MG63 (cell line): ENCODE results near the gene PPP4R2. TPM values are rescaled to one million over a fixed set of nuclear protein-coding genes. Genes with fewer than 3 reads are reported as not detected.
A peak's percentile ranks its signal among the peaks of the same experiment; 100 is the strongest.

Experiments used
- DNase-seq: peaks from one replicate; pipeline ENCODE4 v3.0.0-alpha.2; 2020
- H3K27me3 ChIP-seq: fragments of 250-450 bp; sonication (Bioruptor Pico); 2 replicates; pipeline ENCODE4 v1.5.1; 2020; ENCODE audit warnings: mild to moderate bottlenecking, moderate library complexity
- H3K36me3 ChIP-seq: fragments of 250-450 bp; sonication (Bioruptor Pico); 2 replicates; pipeline ENCODE4 v1.5.1; 2020; ENCODE audit warnings: mild to moderate bottlenecking, moderate library complexity
- H3K4me3 ChIP-seq: fragments of 250-450 bp; sonication (Bioruptor Pico); 2 replicates; pipeline ENCODE4 v1.5.1; 2020; ENCODE audit warnings: mild to moderate bottlenecking, moderate library complexity
- H3K9me3 ChIP-seq: fragments of 250-450 bp; sonication (Bioruptor Pico); 2 replicates; pipeline ENCODE4 v1.5.1; 2020; ENCODE audit warnings: mild to moderate bottlenecking, moderate library complexity
- total RNA-seq: library from RNA; depleted of rRNA; stranded (reverse); fragments of >200 nt; shearing (Covaris generic); gene quantifications from 2 replicates; pipeline ENCODE4 v1.2.3, GENCODE V29; 2014; ENCODE audit warnings: low replicate concordance; rRNA removed

The PPP4R2 gene, protein sequence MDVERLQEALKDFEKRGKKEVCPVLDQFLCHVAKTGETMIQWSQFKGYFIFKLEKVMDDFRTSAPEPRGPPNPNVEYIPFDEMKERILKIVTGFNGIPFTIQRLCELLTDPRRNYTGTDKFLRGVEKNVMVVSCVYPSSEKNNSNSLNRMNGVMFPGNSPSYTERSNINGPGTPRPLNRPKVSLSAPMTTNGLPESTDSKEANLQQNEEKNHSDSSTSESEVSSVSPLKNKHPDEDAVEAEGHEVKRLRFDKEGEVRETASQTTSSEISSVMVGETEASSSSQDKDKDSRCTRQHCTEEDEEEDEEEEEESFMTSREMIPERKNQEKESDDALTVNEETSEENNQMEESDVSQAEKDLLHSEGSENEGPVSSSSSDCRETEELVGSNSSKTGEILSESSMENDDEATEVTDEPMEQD
- 18.9 and 26.4 TPM in 2 replicates for total RNA-seq

- Histone ChIP-seq H3K4me3 (peak within 1 kb of the TSS; percentile 82), H3K36me3 (peaks cover 26% of the 10 kb centered on the region), H3K9me3 (no peaks in the 10 kb centered on the region), H3K27me3 (no peaks in the 10 kb centered on the region)
- DNase-seq: peak; percentile 87
Measured at GRCh38 chr3:72996473-72997333, at the start of gene PPP4R2. Gene PPP4R2 (plus strand): TSS chr3:72996811. CDS start chr3:72997038, 227 bp downstream.

GRCh38 chr3:72947715-72948490, 48.7 kb upstream of the PPP4R2 start:
- Histone ChIP-seq H3K27me3 (no peaks in the 10 kb centered on the region), H3K9me3 (no peaks in the 10 kb centered on the region), H3K4me3 (no peak overlapping the region), H3K36me3 (no peaks in the 10 kb centered on the region)
- DNase-seq: no peak

DNA sequence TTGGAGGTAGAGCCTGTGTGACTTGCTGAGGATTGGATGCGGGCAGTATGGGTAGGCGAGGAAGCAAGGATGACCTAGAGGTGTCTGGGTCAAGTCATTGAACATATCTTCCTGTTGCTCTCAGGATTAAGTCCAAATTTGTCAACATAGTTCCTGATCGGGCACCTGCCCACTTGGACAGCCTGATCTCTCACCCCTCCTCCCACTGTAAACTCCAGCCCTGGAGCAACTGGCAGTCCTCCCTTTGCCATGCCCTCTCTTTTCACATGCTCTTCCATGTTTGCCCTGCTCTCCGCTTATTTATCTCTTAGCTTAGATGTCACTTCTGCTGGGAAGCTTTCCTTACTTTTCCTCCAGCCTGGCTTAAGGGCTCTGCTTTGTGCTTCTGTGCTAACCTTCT, 47.6 kb upstream of the PPP4R2 start:
- H3K9me3 ChIP-seq: no peaks in the 10 kb centered on the region
- H3K27me3 ChIP-seq: no peaks in the 10 kb centered on the region
- no peaks in the 10 kb centered on the region for H3K36me3 ChIP-seq
- H3K4me3 ChIP-seq: no peak overlapping the region
- DNase-seq: no peak

DNA sequence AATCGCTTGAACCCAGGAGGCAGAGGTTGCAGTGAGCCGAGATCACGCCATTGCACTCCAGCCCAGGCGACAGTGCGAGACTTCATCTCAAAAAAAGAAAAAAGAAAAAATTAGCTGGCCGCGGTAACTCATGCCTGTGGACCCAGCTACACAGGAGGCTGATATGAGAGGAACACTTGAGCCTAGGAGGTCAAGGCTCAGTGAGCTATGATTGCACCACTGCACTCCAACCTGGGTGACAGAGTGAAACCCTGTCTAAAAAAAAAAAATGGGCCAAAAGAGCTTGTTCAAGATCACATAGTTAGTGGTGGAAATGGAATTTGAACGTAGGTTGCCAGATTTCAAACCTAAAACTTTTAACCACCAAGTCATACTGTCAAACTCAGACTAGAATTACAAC, 46.2 kb upstream of the PPP4R2 start:
- DNase-seq: no peak
- Histone ChIP-seq H3K9me3 (no peaks in the 10 kb centered on the region), H3K4me3 (no peak overlapping the region), H3K27me3 (no peaks in the 10 kb centered on the region), H3K36me3 (no peaks in the 10 kb centered on the region)

- H3K27me3 ChIP-seq: no peaks in the 10 kb centered on the region
- DNase-seq: no peak
- no peak overlapping the region for H3K4me3 ChIP-seq
- no peaks in the 10 kb centered on the region for H3K36me3 ChIP-seq
- H3K9me3 ChIP-seq: no peaks in the 10 kb centered on the region
Measured at GRCh38 chr3:72950801-72951200, 45.8 kb upstream of the PPP4R2 start.

DNA sequence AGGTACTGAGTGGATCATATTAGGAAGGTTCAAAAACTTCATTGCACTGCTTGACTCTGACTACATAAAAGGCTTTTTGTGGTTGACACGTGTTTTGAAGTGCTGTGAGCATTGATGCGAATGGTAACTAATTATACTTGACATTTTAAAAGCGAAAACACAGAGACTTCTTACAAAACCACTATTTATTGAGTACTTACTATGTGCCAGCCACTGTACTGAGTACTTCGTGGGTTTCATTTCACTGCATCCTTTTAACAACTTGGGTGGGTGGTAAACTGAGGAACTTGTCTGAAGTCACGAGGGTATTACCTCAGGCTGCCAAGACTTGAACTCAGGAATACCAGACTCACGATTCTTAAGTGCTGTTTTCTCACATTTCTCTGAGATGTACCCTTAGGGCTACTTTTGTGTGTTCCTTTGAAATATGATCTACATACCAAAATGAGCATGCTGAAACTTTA, 45.3 kb upstream of the PPP4R2 start:
- H3K27me3 ChIP-seq: no peaks in the 10 kb centered on the region
- H3K4me3 ChIP-seq: no peak overlapping the region
- no peaks in the 10 kb centered on the region for H3K9me3 ChIP-seq
- no peak for DNase-seq
- no peaks in the 10 kb centered on the region for H3K36me3 ChIP-seq

DNA sequence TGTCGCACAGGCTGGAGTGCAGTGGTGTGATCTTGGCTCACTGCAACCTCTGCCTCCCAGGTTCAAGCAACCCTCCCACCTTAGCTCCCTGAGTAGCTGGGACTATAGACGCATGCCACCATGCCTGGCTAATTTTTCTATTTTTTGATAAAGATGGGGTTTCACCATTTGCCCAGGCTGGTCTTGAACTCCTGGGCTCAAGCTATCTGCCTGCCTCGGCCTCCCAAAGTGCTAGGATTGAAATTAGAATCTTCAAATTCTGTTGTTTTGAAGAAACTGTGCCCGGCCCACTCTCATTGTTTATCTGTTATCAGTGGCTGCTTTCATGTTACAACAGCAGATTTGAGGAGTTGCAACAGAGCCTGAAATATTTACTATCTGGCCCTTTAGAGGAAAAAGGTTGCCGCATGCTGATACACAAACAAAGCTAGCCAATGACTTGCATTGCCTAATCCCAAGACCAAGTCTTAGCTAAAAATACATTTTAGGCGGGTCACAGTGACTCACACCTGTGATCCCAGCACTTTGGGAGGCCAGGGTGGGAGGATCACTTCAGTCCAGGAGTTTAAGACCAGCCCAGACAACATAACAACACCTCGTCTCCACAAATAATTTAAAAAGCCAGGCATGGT, 43.2 kb upstream of the PPP4R2 start:
- H3K27me3 ChIP-seq: no peaks in the 10 kb centered on the region
- H3K4me3 ChIP-seq: no peak overlapping the region
- no peaks in the 10 kb centered on the region for H3K9me3 ChIP-seq
- DNase-seq: no peak
- no peaks in the 10 kb centered on the region for H3K36me3 ChIP-seq

DNA sequence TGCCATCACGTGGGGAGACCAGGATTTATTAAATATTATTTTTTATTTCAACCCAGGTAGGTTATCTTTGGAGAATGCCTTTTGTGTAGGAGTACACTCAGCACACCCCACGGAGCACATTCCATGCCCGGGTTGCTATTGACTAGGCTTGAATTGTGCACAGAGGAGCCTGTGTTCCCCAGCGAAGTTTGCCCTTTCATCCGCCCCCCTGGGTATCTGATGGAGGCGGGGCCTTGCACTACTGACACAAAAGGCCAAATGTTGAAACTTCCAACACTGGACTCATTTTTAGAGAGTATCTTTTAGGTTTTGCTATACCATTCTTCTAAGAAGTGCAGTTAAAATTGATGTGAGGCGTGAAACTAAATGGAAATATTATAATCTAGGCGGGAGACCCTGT, 39.3 kb upstream of the PPP4R2 start:
- H3K36me3 ChIP-seq: no peaks in the 10 kb centered on the region
- no peaks in the 10 kb centered on the region for H3K9me3 ChIP-seq
- no peaks in the 10 kb centered on the region for H3K27me3 ChIP-seq

GRCh38 chr3:72959336-72959735, 37.3 kb upstream of the PPP4R2 start:
- Histone ChIP-seq H3K36me3 (no peaks in the 10 kb centered on the region), H3K9me3 (no peaks in the 10 kb centered on the region), H3K4me3 (no peak overlapping the region), H3K27me3 (no peaks in the 10 kb centered on the region)
- DNase-seq: no peak

More for the DNA sequence above, 39.3 kb upstream of the PPP4R2 start:
- H3K4me3 ChIP-seq: no peak overlapping the region
- DNase-seq: no peak

- DNase-seq: no peak
Measured at GRCh38 chr3:72960812-72961518, 35.6 kb upstream of the PPP4R2 start.

DNA sequence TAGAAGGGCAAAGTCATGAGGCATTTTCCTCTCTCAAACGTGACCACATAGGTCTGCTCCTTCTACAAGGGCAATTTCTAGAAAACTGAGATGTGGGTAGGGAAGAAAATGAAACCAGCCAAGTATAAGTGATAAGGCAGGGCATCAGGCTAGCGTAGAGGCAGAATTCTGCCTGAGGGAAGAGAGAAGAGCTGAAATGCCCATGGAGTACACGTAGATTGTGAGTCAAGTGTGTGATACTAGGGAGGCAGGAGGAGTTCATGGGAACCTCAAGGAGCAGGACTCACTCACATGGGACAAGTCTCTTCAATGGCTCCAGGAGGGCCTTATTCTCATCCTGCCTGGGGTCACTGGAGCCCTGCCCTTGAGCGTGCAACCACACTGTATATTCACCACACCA, 34.9 kb upstream of the PPP4R2 start:
- DNase-seq: no peak
- H3K27me3 ChIP-seq: no peaks in the 10 kb centered on the region
- H3K4me3 ChIP-seq: no peak overlapping the region
- H3K36me3 ChIP-seq: no peaks in the 10 kb centered on the region
- H3K9me3 ChIP-seq: no peaks in the 10 kb centered on the region

More at GRCh38 chr3:72960812-72961518, 35.6 kb upstream of the PPP4R2 start:
- H3K36me3 ChIP-seq: no peaks in the 10 kb centered on the region
- no peak overlapping the region for H3K4me3 ChIP-seq
- no peaks in the 10 kb centered on the region for H3K27me3 ChIP-seq
- H3K9me3 ChIP-seq: no peaks in the 10 kb centered on the region

- Histone ChIP-seq H3K4me3 (no peak overlapping the region), H3K36me3 (no peaks in the 10 kb centered on the region), H3K27me3 (no peaks in the 10 kb centered on the region), H3K9me3 (no peaks in the 10 kb centered on the region)
- DNase-seq: no peak
Measured at GRCh38 chr3:72962317-72962716, 34.3 kb upstream of the PPP4R2 start.

- DNase-seq: no peak
- Histone ChIP-seq H3K36me3 (no peaks in the 10 kb centered on the region), H3K9me3 (no peaks in the 10 kb centered on the region), H3K27me3 (no peaks in the 10 kb centered on the region), H3K4me3 (no peak overlapping the region)
Measured at GRCh38 chr3:72964633-72965032, 32.0 kb upstream of the PPP4R2 start.

DNA sequence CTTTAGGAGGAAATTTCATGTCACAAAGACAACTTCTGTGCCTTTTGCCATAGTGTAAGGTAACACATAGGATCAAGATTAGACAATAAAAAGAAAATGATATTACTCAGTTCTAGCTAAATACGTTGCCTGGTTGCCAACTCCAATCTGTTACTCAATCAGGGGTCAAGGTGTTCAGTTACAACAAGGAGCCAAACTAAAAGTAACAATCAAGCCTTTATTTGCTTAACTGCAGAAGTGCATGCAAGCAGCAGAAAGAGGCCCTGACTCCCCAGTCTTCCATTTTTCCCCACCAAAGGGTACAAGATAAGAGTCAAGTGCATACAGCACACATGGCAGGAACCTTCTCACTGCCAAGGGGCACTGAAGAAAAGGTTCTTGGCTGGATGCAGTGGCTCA, 28.3 kb upstream of the PPP4R2 start:
- DNase-seq: no peak

DNA sequence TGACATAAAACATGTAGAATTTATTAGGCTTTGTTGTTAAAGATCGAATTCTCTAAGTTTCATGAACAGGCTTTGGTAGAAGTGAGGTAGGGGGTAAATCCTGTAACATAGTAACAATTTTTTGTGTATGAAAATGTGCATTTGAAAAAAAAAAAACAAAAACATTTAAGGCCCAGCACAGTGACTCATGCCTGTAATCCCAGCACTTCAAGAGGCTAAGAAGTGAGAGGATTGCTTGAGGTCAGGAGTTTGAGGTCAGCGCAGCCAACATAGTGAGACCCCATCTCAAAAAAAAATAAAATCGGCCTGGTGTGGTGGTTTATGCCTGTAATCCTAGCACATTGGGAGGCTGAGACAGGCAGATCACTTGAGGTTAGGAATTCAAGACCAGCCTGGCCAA, 26.8 kb upstream of the PPP4R2 start:
- Histone ChIP-seq H3K4me3 (no peak overlapping the region), H3K9me3 (no peaks in the 10 kb centered on the region), H3K36me3 (no peaks in the 10 kb centered on the region), H3K27me3 (no peaks in the 10 kb centered on the region)
- DNase-seq: no peak

More for the DNA sequence above, 28.3 kb upstream of the PPP4R2 start:
- Histone ChIP-seq H3K9me3 (no peaks in the 10 kb centered on the region), H3K4me3 (no peak overlapping the region), H3K36me3 (no peaks in the 10 kb centered on the region), H3K27me3 (no peaks in the 10 kb centered on the region)

DNA sequence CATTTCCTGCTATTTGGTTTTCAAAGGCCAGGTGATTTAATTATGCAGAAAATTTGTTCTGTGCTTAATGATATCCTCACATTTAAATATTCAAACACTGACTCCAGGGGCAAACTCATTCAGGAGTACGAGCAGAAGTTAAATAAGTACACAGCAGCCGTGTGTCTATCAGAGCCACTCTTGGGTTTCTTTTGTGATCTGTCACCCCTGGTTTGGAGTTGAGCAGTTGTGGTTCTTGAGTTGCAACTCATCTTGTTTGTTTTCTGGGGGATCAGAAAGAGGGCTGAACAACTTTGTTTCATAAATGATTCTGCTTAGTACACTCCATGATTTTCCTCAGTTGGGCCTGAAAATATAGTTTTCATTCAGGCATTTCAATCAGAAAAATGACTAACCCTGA, 25.7 kb upstream of the PPP4R2 start:
- DNase-seq: no peak
- no peaks in the 10 kb centered on the region for H3K36me3 ChIP-seq
- H3K9me3 ChIP-seq: no peaks in the 10 kb centered on the region
- no peak overlapping the region for H3K4me3 ChIP-seq
- no peaks in the 10 kb centered on the region for H3K27me3 ChIP-seq
